Astrocyte (in vitro differentiated cells and primary cell): Measurements from ENCODE around the gene REEP6.
"Not testable (repeated sequence)": the region's sequence is repeated elsewhere in the genome, so short reads cannot be mapped to it uniquely, and the experiment has no call there.

Experiments used
- EZH2 ChIP-seq: IDR thresholded peaks from 2 replicates; pipeline ENCODE4 v1.6.1; 2012; ENCODE audit warnings: mild to moderate bottlenecking, low read length, inconsistent platforms; ENCODE audit not compliant: insufficient read depth
- TF ChIP-seq, protein P1 (sequence below): IDR thresholded peaks from 2 replicates; pipeline ENCODE4 v1.5.1; 2011; ENCODE audit warnings: low read depth, mild to moderate bottlenecking, inconsistent platforms, low read length, moderate library complexity; ENCODE audit not compliant: insufficient read depth

DNA sequence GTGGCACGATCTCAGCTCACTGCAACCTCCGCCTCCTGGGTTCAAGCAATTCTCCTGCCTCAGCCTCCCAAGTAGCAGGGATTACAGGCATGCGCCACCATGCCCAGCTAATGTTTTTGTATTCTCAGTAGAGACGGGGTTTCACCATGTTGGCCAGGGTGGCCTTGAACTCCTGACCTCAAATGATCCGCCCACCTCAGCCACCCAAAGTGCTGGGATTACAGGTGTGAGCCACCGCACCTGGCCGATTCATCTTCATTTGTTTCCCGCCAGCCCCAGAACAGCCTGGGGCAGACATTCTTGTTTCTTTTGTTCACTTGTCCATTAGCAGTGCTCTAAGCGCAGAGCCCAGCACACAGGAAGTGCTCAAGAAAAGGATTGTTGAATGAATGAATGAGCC lies 13.9 kb upstream of the REEP6 start:
- TF ChIP-seq, protein P1, sequence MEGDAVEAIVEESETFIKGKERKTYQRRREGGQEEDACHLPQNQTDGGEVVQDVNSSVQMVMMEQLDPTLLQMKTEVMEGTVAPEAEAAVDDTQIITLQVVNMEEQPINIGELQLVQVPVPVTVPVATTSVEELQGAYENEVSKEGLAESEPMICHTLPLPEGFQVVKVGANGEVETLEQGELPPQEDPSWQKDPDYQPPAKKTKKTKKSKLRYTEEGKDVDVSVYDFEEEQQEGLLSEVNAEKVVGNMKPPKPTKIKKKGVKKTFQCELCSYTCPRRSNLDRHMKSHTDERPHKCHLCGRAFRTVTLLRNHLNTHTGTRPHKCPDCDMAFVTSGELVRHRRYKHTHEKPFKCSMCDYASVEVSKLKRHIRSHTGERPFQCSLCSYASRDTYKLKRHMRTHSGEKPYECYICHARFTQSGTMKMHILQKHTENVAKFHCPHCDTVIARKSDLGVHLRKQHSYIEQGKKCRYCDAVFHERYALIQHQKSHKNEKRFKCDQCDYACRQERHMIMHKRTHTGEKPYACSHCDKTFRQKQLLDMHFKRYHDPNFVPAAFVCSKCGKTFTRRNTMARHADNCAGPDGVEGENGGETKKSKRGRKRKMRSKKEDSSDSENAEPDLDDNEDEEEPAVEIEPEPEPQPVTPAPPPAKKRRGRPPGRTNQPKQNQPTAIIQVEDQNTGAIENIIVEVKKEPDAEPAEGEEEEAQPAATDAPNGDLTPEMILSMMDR, result not testable (repeated sequence)
- not testable (repeated sequence) for TF ChIP-seq EZH2
